Measurements from ENCODE around the gene RAB40C. TPM values are rescaled to one million over a fixed set of nuclear protein-coding genes. Genes with fewer than 3 reads are reported as not detected.

RAB40C gene
- total RNA-seq, 1 donor from 2014 or later: 14.8 TPM

GRCh38 chr16:559411-560203 is 30.3 kb upstream of the RAB40C start:
- DNase-seq: no peak

- DNase-seq: no peak
These were observed 29.6 kb upstream of the RAB40C start, which contains the start of gene PRR35 for GRCh38 chr16:560204-560700. Gene PRR35, plus strand, starts transcription at chr16:560394. Its CDS starts 2,901 bp downstream, at chr16:563295.

- no peak for DNase-seq
These were observed 29.0 kb upstream of the RAB40C start for GRCh38 chr16:560701-561412.

- no peak for DNase-seq
These were observed 28.5 kb upstream of the RAB40C start for GRCh38 chr16:561413-561794.

GRCh38 chr16:561957-562938 is 27.6 kb upstream of the RAB40C start:
- no peak for DNase-seq

GRCh38 chr16:563072-563644 is 26.7 kb upstream of the RAB40C start:
- DNase-seq: no peak

GRCh38 chr16:564690-565418 is 25.0 kb upstream of the RAB40C start:
- no peak for DNase-seq

- no peak for DNase-seq
These were observed 24.2 kb upstream of the RAB40C start for GRCh38 chr16:565419-566330.

GRCh38 chr16:566475-567372 is 23.1 kb upstream of the RAB40C start, which contains the start of gene NHLRC4:
Gene NHLRC4, plus strand, starts transcription at chr16:567005. Its CDS starts 1,043 bp downstream, at chr16:568048.
- peak; percentile 21 for DNase-seq

- no peak for DNase-seq
These were observed 22.3 kb upstream of the RAB40C start for GRCh38 chr16:567373-568256.

GRCh38 chr16:568401-569258 is 21.2 kb upstream of the RAB40C start:
- no peak for DNase-seq

GRCh38 chr16:569445-570254 is 20.2 kb upstream of the RAB40C start, which contains the start of gene PIGQ:
Gene PIGQ, plus strand, starts transcription at chr16:569968. Its CDS starts 4,107 bp downstream, at chr16:574075.
- DNase-seq: peak; percentile 36

GRCh38 chr16:572865-573650 is 16.8 kb upstream of the RAB40C start:
- DNase-seq: no peak

- DNase-seq: no peak
These were observed 15.7 kb upstream of the RAB40C start for GRCh38 chr16:574021-574760.

All from skin of body (tissue), 2 donors.